ENCODE results near the gene CFAP65. TPM values are rescaled to one million over a fixed set of nuclear protein-coding genes. Genes with fewer than 3 reads are reported as not detected.

The CFAP65 gene
- polyA plus RNA-seq, 3 donors, result 0.11 to 0.37 (median 0.36) TPM

DNA sequence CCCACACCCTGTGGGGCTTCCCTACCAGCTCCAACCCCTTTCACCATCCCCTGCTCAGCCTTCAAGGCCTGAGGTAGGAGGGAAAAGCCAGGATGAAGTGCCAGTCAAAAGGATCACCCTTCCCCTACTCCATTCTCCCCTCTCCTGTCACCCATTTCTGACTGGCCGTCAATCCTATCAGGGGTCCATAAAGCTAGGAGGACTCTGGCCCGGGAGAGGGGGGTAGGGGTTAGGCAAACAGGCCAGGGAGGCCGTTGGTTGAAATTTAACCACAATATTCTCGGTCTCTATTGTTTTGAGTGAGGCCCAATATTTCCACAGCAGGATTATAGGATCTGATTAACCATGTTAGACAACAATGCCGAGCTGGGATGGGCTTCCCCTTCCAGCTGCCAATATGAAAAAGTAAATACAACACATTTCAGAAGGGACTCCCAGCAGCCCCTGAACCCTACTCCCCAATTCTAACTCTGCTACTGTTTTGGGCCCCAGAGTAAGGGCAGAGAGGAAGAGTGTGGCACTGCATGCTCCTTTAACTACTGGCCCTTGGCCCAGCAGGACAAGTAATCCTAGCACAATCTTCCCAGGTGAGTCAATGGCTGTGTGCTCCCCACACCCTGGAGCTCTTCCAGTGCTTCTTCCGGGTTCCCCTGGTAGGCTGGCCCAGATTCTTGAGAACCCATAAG is 30.0 kb upstream of the CFAP65 start:
- DNase-seq (ENCODE audit: extremely low read depth in 1 of 11, low read depth in 9 of 11, low spot score in 4 of 11), result no peak

DNA sequence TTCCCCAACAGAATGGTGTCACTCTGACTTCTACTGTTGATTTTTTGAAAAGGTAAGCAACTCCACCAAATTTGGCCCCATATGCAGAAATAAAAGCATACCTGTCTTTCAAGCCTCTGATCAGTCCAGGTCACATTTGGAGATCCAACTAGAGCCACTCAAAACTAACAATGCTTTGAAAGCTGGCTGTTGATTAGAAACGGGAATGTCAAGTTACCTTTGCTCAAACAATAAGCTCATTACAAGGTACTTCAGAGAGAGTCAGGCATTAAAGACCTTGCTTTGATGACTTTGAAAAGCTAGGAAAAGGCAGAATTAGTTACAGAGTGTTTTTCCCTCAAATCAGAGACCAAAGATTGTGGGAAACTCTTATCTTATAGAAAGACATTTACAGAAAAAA is 24.2 kb upstream of the CFAP65 start:
- DNase-seq (ENCODE audit: extremely low read depth in 1 of 11, low read depth in 9 of 11, low spot score in 4 of 11), result no peak

- DNase-seq (ENCODE audit: extremely low read depth in 1 of 11, low read depth in 9 of 11, low spot score in 4 of 11), result no peak
Observed at GRCh38 chr2:219062081-219062480, 20.8 kb upstream of the CFAP65 start.

DNA sequence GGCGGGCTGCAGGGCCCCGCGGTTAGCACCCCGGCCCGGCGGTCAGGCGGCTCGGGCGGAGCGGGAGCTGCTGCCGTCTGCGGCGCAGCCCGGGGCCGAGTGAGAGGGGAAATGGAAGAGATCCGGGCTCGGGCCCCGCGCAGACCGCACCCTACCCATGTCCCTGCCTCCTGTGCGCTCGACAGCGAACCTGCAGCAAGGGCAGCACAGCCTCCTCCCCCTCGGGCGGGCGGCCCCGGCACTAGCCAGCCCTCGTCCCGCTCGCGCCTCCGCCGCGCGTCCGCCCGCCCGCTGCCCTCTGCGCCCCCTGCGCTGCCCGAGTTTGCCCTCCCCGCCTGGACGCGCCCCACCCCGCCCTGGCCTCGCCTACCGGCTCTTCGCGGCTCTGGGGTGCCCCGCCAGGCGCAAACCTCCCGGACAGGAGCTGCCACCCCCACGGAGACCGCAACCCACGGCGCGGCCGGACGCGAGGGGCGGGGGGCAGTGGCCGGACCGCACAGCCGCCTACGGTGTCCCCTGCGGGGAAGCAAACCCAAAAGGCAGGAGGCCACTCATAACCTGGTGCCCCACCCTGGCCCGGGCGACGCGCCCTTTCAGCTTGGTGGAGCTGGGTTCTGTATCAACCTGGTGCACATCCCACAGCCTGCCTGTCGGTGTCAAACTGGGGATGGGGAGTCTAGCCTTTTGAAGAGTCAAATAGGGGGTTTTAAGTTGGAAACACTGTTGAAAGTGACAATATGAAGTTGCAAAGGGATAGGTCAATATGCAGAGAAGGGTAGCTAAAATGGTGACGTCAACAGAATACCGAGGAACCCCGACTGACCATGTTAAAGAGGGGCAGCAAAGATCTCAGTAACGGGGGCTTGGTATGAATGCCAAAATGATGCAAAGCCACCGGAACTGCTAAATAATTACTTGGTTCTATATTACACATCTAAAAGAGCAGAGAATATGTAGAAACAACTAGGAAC is 19.8 kb upstream of the CFAP65 start, which contains the start of gene IHH:
IHH (minus strand) TSS at position 101 of the 971 bp plus-strand sequence. CDS start 454 bp downstream, outside the sequence.
- DNase-seq (ENCODE audit: extremely low read depth in 1 of 11, low read depth in 9 of 11, low spot score in 4 of 11), result no peak

DNA sequence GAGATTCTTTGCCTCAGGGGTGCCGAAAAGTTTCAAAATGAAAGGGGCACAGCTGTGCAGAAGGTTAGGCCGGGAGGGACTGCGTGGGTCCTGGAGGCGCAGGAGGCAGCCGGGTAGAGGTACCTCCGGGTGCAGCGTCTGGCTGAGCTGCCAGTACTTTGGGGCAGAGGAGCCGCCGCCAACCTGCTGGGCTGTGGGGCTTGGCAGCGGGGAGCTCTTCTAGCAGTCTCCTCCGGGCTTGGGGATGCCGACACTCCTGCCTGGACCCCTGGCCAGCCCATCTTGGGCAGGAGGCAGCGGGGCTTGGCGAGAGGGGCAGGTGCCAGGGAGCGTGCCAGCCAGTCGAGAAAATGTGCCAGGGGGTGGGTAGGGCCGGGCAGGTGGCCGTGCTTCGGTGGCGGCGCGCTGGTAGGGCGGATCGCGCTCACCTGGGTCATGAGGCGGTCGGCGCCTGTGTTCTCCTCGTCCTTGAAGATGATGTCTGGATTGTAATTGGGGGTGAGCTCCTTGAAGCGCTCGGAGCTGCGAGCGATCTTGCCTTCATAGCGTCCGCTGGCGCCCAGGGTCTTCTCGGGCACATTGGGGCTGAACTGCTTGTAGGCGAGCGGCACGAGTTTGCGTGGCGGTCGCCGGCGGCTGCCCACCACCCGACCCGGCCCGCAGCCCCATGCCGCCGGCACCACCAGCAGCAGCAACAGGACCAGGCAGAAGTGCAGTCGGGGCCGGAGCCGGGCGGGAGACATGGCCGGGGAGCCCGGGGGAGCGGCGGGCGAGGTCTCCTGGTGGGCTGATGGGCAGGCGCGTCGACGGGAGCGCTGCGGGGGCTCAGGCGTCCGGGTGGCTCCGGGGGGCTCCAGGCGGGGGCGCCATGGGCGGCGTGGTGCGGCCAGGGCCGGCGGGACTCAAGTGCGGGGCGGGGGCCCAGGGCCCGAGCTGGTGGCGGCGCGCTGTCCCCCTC is 18.7 kb upstream of the CFAP65 start:
- no peak for DNase-seq (ENCODE audit: extremely low read depth in 1 of 11, low read depth in 9 of 11, low spot score in 4 of 11)

- DNase-seq (ENCODE audit: extremely low read depth in 1 of 11, low read depth in 9 of 11, low spot score in 4 of 11), result no peak
Observed at GRCh38 chr2:219059375-219059724, 18.0 kb upstream of the CFAP65 start.

DNA sequence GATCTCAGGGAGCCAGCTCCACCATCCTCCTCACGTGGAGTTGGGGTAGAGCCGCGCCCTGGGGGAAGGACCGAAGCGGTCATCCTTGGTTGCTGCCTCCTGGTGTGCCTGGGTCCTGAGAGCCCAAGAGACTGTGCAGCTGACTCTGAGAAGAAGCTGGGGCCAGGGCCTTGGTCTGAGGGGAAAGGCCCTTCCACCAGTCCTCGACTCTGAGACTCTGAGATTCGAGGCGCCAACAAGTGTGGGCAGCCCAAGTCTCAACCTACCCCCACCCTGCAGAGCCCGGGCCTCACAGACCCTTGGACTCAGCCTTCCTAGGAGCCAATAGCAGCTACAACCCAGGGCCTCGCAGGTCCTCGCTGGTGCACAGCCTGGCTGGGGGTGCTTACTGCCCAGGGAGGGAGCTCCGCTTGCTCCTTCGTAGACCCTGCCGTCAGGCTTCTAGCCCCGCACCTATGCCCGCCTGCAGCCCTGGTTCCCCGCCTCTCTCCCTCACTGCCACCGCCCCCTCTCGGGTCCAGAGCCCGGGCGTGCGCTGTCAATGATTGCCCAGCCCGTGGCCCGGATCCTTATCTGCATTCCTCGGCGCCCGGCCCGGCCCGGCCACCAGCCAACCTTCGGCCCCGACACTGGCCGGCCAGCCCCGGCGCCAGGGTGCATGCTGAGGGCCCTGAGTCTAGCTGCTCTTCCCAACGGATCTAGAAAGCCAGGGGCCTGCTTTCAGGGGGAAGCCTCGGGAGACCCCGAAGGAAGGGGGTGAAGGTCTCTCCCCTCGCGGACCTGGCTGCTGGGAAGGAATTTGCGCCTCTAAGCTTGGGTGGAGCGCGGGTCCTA is 17.4 kb upstream of the CFAP65 start:
- peak in 1 of 11 donors; percentile 41 for DNase-seq (ENCODE audit: extremely low read depth in 1 of 11, low read depth in 9 of 11, low spot score in 4 of 11)

DNA sequence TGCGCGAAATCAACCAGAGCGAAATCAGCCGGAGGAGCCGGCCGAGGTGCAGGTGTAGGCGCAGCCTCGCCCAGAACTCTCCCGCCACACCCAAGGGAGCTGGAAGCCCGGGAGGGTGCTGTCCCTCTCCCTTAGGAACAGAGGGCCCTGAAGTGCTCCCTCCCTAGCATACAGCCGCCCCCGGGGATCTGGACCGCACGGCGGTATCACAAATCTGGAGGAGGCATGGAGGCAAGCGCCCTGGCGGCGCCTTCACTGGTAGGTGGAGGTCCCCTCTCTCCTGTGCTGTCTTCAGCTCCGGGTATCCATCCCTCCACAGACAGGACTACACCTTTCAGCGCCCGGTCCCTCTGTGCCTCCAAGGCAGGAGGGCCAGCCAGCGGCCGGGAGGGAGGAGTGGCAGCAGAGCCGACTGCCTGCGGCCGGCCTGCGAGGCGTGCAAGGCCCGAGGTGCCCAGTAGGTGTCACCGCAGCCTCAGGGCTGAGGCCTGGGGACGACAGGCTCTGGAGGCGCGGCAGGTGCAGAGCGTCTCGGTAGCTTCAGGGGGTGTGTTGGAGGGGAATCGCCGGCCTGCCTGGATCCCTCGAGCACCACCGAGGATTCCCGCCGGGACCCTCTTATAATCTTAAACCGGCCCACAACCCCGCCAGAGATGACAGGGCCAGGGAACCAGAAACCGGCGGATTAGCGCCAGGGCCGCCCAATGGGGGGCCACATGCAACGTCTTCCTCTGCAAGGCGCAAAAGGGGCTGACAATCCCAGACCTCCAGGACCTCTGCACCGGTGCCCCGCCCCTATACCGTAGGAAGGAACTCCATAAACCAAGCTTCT is 16.6 kb upstream of the CFAP65 start:
- peak in 5 of 11 donors; percentile 32 to 59 (median 56) for DNase-seq (ENCODE audit: extremely low read depth in 1 of 11, low read depth in 9 of 11, low spot score in 4 of 11)

DNA sequence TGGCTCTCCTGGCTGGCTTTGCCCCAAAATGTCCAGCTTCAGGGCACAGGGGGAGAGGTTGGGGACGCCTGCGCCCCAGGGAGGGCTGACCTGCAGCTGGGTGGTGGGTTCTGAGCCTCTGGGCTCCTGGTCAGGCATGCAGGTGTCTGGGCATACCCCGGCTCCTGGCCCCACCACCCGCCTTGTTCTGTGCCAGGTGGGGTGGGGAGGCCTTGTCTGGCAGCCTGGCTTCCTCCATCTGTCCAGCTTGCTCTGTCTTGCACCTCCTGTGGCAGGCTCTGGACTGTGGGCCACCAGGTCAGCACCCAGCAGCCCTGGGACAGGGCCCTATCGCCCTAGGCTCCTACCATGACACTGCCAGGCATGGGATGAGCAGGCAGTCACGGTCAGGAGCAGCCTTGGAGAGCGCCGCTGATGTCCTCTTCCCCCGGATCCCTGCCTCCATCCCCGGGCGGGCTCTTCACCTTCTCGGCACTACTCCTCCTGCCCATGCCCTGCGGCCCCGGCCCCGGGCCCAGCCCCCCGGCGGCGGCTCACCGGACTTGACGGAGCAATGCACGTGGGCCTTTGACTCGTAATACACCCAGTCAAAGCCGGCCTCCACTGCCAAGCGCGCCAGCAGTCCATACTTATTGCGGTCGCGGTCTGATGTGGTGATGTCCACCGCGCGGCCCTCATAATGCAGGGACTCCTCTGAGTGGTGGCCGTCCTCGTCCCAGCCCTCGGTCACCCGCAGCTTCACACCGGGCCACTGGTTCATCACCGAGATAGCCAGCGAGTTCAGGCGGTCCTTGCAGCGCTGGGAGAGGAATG is 15.8 kb upstream of the CFAP65 start:
- no peak for DNase-seq (ENCODE audit: extremely low read depth in 1 of 11, low read depth in 9 of 11, low spot score in 4 of 11)

DNA sequence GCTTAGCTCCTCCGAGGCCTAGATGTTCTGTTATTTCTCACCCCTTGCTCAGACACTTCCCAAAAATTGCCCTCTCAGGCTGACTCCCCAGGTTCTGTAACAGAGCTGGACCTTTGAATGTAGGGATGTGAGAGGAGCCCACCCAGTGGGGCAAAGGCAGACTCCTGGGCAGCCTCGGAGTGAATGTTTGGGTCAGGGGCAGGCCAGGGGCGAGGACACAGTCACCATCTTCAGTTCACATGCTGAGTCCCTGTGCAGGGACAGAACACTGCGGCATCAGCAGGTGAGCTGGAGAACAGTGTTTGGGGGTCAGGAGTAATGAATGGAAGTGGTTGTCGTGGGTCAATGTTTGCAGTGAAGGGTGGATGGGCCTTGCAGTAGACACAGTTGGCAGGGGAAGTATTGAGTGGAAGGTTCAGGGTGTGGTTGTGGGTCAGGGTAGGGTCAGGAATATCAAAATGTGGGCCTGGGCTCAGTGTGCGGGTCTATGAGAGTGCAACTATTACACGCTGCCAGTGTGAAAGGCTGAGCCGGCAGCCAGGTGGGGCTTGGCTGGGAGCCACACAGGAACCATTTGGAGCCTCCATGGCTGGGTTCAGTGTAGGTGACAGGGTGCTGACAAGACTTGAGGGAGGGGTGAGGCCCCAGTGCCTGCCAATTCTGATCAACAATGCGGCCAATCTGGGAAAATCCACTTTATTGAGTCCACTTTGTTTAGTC is 15.0 kb upstream of the CFAP65 start:
- no peak for DNase-seq (ENCODE audit: extremely low read depth in 1 of 11, low read depth in 9 of 11, low spot score in 4 of 11)

DNA sequence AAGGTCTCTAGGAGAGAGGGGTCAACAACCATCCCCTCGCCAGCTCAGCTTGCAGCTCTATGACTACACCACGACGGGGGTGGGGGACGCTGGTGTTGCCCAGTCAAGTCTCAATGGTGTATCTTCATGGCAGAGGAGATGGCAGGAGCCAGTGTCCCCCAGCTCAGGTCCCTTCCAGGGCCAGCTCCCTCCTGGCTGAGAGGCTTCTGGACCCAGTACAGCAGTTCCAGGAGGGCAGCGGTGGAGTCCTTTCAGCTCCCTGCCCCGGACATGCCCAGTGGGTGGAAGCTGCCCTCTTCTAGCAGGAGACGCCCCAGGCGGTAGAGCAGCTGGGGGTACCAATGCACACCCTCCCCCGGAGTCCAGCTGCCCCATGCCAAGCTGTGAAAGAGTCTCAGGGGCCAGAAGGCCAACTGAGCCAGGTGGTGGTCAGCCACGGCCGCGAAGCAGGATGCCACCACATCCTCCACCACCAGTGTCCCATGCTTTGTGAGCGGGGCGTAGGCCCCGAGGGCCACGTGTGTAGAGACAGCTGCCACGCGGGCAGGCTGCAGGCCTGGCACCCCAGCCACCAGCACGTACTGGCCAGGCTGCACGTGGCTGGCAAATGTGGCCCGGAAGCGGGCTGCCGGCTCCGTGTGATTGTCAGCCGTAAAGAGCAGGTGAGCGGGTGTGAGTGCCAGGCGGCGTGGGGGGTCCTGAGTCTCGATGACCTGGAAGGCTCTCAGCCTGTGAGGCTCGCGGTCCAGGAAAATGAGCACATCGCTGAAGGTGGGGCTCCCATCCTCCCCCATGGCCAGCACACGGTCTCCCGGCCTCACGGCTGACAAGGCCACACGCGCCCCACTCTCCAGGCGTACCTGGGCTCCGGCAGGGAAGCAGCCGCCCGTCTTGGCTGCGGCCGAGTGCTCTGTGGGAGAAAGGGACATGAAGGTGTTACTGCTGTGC is 13.9 kb upstream of the CFAP65 start:
- DNase-seq (ENCODE audit: extremely low read depth in 1 of 11, low read depth in 9 of 11, low spot score in 4 of 11), result no peak

DNA sequence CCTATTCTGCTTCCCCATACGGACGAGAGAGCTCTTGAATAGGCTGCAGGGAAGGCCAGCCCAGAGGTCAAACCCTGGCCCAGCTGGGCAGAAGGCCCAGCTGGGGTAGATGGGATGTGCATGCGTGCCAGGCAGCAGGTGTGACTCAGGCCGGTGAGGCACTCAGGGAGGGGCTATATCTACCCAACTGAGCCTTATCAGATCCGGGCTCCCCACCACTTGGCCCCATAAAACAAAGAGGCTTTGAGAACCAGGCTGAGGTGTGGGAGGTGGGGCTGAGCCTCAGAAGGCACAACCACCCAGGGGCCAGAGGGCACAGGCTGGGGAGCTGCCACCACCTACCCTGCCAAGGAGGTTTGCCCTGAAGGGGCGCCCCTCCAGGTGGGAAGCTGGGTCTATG is 8.0 kb upstream of the CFAP65 start:
- no peak for DNase-seq (ENCODE audit: extremely low read depth in 1 of 11, low read depth in 9 of 11, low spot score in 4 of 11)

- DNase-seq (ENCODE audit: extremely low read depth in 1 of 11, low read depth in 9 of 11, low spot score in 4 of 11), result peak in 9 of 11 donors; percentile 33 to 66 (median 56)
Observed at GRCh38 chr2:219045937-219046550, 4.7 kb upstream of the CFAP65 start.

GRCh38 chr2:219042750-219043149 is 1.4 kb upstream of the CFAP65 start:
- no peak for DNase-seq (ENCODE audit: extremely low read depth in 1 of 11, low read depth in 9 of 11, low spot score in 4 of 11)

DNA sequence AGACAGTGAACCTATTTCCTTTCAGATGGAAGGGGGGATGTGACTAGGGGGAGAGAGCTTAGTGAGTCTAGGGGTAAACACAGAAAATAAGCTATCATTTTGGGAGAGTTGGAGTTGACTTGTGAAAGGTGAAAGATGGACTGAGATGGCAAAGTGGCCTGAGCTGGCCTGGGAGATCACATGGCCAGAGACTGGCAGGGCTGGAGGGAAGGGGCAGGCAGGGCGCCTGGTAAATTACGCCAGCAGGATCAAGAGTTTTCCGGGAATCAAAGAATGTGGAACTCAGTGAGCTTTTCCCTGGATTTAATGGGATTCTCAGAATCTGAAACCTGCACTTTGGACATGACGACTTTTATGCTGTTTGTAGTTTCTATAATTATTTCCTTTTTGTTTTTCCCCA is 841 bp upstream of the CFAP65 start:
- no peak for DNase-seq (ENCODE audit: extremely low read depth in 1 of 11, low read depth in 9 of 11, low spot score in 4 of 11)
